OCI-LY7 (cell line): Measurements from ENCODE around the gene AIFM2. TPM values are rescaled to one million over a fixed set of nuclear protein-coding genes. Genes with fewer than 3 reads are reported as not detected.

ENCODE experiments used
- BruUV-seq: library from RNA; stranded (reverse); fragments of 400-500 nt; replicated peaks from 2 replicates; lab custom pipeline; 2021; lab: Mats Ljungman, UMichigan
- CTCF ChIA-PET: fragments of 300-600 bp; sonication (Branson Sonifier 250); formaldehyde crosslinking; loops from one replicate; lab custom pipeline; 2022; ENCODE audit warnings: antibody characterized with exemption; ENCODE audit not compliant: unreplicated experiment; lab: Charles Lee
- POLR2A ChIA-PET: fragments of 300-600 bp; sonication (Branson Sonifier 250); formaldehyde crosslinking; loops from one replicate; lab custom pipeline; 2022; ENCODE audit warnings: antibody characterized with exemption; lab: Charles Lee
- DNase-seq: peaks from one replicate; pipeline ENCODE4 v3.0.0-alpha.2; 2015; ENCODE audit warnings: low spot score
- H2AFZ ChIP-seq: fragments of 200-600 bp; sonication (generic), shearing (Covaris generic); 2 replicates; pipeline ENCODE4 v1.6.1; 2014; ENCODE audit warnings: mild to moderate bottlenecking, antibody characterized with exemption, low read length, moderate library complexity
- H3K27ac ChIP-seq: fragments of 200-600 bp; sonication (generic); 2 replicates; pipeline ENCODE4 v1.5.1; 2014; ENCODE audit warnings: mixed run types, low read depth, mild to moderate bottlenecking, moderate library complexity, low read length, inconsistent platforms; ENCODE audit not compliant: poor library complexity, severe bottlenecking
- H3K36me3 ChIP-seq: fragments of 200-600 bp; sonication (generic); 2 replicates; pipeline ENCODE4 v1.6.1; 2014; ENCODE audit warnings: mild to moderate bottlenecking, antibody characterized with exemption, low read length, moderate library complexity, mixed read lengths; ENCODE audit not compliant: insufficient read depth
- H3K4me1 ChIP-seq: fragments of 200-600 bp; sonication (generic); 2 replicates; pipeline ENCODE4 v1.5.1; 2014; ENCODE audit warnings: mild to moderate bottlenecking, low read length; ENCODE audit not compliant: insufficient read depth, poor library complexity, severe bottlenecking
- H3K4me2 ChIP-seq: fragments of 200-600 bp; sonication (generic); 2 replicates; pipeline ENCODE4 v1.6.1; 2014; ENCODE audit warnings: mild to moderate bottlenecking, low read length
- H3K4me3 ChIP-seq: fragments of 200-600 bp; sonication (generic); 2 replicates; pipeline ENCODE4 v1.5.1; 2014; ENCODE audit warnings: mild to moderate bottlenecking, low read depth, low read length; ENCODE audit not compliant: poor library complexity, severe bottlenecking
- H3K79me2 ChIP-seq: fragments of 200-600 bp; sonication (generic); 2 replicates; pipeline ENCODE4 v1.6.1; 2016; ENCODE audit warnings: low read depth, mild to moderate bottlenecking, low read length, moderate library complexity, mixed read lengths; ENCODE audit not compliant: insufficient read depth
- H3K9me2 ChIP-seq: fragments of 200-600 bp; sonication (generic); 2 replicates; pipeline ENCODE4 v1.6.1; 2016; ENCODE audit warnings: mild to moderate bottlenecking, low read length, mixed read lengths; ENCODE audit not compliant: insufficient read depth
- H3K9me3 ChIP-seq: fragments of 200-600 bp; sonication (generic); 2 replicates; pipeline ENCODE4 v1.6.1; 2014; ENCODE audit warnings: mild to moderate bottlenecking, mixed run types, low read length, mixed read lengths
- H4K20me1 ChIP-seq: fragments of 200-600 bp; sonication (generic); 2 replicates; pipeline ENCODE4 v1.6.1; 2014; ENCODE audit warnings: mild to moderate bottlenecking, antibody characterized with exemption, low read length, moderate library complexity, mixed read lengths; ENCODE audit not compliant: insufficient read depth
- EZH2phosphoT487 ChIP-seq: fragments of 200-600 bp; sonication (generic); IDR thresholded peaks from 2 replicates; pipeline ENCODE4 v1.6.1; 2018; ENCODE audit warnings: low read depth, borderline replicate concordance, mild to moderate bottlenecking, mixed run types, antibody characterized with exemption, low read length, moderate library complexity, mixed read lengths
- intact Hi-C: fragments of 100-400 bp; cut with micrococcal nuclease; formaldehyde crosslinking; loops from one replicate; pipeline ENCODE4 v1.10.0; 2022; ENCODE audit not compliant: unreplicated experiment
- total RNA-seq, 2 experiments: library from RNA; depleted of rRNA in 1 of 2; stranded (reverse); fragments of >200 nt in 1 of 2; shearing (Covaris generic) in 1 of 2; gene quantifications; 2 replicates each; pipeline ENCODE4 v1.2.3, GENCODE V29; 2014 to 2022
- TF ChIP-seq, protein P1 (sequence below): fragments of 200-600 bp; sonication (generic); conservative IDR thresholded peaks from 2 replicates; pipeline ENCODE4 v1.5.1; 2014; ENCODE audit warnings: mild to moderate bottlenecking, antibody characterized with exemption, low read length, moderate library complexity, mixed read lengths

AIFM2 gene
- total RNA-seq, 2 experiments from 2014 or later = 1.7 to 2.6 TPM

DNA sequence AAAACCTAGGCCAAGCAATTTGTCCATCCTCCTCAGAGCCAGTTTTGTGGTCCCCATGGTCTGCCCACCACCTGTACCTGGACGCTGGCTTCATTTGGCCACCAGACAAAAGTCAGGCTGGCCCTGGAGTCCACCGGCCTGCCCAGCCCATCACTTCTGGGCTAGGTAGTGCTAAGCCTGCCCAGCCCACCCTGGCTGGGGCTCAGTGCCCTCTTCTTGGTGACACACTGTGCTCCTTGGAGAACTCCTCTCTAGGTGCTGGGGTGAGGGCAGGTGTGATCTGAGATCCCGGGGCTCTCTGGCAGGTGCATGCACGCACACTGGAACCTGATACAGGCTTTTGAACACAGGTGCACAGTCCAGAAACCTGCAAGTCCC, 1.1 kb downstream of the AIFM2 start:
- CTCF ChIA-PET = no interaction called here

DNA sequence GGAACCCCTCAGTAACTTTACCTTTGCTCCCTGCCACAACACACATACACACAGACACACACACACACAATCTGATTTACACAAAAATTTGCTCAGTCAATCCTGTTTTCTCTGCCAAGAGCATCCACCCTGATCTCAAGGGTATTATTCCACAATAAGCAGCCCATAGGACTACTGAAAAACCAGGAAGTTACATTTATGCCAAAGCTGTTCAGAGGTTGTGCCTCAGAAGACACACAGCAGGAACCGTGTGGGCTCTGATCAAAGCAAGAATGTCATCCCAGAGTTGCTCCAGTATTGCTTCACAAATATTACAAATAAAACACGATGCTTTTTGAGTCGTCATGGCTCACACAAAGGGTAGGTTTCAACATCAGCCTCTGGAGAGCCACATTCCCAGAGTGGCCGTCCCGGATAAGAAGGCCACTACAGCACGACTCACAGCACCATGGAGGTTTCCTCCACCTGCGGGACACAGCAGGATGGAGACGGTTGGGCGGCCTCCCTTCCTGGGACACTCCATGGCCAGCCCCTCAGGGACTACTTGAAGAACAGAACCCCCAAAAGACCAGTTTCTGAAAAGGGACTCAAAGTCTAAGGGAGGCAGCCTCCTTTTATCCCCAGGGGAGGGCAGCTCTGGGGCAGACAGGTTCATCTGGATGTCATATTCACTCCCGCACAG, 1.6 kb downstream of the AIFM2 start:
- H3K9me3 ChIP-seq = no peaks in the 10 kb centered on the region
- intact Hi-C loops = no loop called here
- DNase-seq = no peak
- H3K4me3 ChIP-seq = no peak overlapping the region
- H3K79me2 ChIP-seq = no peaks in the 10 kb centered on the region
- H2AFZ ChIP-seq = no peak overlapping the region
- H3K27ac ChIP-seq = no peak overlapping the region
- POLR2A ChIA-PET = no interaction called here
- H3K4me1 ChIP-seq = no peaks in the 10 kb centered on the region
- TF ChIP-seq, protein P1, sequence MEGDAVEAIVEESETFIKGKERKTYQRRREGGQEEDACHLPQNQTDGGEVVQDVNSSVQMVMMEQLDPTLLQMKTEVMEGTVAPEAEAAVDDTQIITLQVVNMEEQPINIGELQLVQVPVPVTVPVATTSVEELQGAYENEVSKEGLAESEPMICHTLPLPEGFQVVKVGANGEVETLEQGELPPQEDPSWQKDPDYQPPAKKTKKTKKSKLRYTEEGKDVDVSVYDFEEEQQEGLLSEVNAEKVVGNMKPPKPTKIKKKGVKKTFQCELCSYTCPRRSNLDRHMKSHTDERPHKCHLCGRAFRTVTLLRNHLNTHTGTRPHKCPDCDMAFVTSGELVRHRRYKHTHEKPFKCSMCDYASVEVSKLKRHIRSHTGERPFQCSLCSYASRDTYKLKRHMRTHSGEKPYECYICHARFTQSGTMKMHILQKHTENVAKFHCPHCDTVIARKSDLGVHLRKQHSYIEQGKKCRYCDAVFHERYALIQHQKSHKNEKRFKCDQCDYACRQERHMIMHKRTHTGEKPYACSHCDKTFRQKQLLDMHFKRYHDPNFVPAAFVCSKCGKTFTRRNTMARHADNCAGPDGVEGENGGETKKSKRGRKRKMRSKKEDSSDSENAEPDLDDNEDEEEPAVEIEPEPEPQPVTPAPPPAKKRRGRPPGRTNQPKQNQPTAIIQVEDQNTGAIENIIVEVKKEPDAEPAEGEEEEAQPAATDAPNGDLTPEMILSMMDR = no peak
- TF ChIP-seq EZH2phosphoT487 = no peak
- no peaks in the 10 kb centered on the region for H4K20me1 ChIP-seq
- no peaks in the 10 kb centered on the region for H3K9me2 ChIP-seq
- CTCF ChIA-PET = no interaction called here
- BruUV-seq = no TSS peak
- peak overlapping the region; percentile 55; the same call in 1 of the 2 replicates for H3K4me2 ChIP-seq
- no peaks in the 10 kb centered on the region for H3K36me3 ChIP-seq

More for the DNA sequence above, 1.1 kb downstream of the AIFM2 start:
- Histone ChIP-seq H3K9me2 (no peaks in the 10 kb centered on the region), H3K4me3 (no peak overlapping the region), H3K9me3 (no peaks in the 10 kb centered on the region), H3K36me3 (no peaks in the 10 kb centered on the region), H3K4me2 (peak overlapping the region; percentile 55; the same call in 1 of the 2 replicates), H3K4me1 (no peaks in the 10 kb centered on the region), H4K20me1 (no peaks in the 10 kb centered on the region), H2AFZ (no peak overlapping the region), H3K27ac (no peak overlapping the region), H3K79me2 (no peaks in the 10 kb centered on the region)
- no TSS peak for BruUV-seq
- no peak for DNase-seq
- POLR2A ChIA-PET = no interaction called here
- TF ChIP-seq, protein P1 = no peak
- no peak for TF ChIP-seq EZH2phosphoT487
- intact Hi-C loops = no loop called here

DNA sequence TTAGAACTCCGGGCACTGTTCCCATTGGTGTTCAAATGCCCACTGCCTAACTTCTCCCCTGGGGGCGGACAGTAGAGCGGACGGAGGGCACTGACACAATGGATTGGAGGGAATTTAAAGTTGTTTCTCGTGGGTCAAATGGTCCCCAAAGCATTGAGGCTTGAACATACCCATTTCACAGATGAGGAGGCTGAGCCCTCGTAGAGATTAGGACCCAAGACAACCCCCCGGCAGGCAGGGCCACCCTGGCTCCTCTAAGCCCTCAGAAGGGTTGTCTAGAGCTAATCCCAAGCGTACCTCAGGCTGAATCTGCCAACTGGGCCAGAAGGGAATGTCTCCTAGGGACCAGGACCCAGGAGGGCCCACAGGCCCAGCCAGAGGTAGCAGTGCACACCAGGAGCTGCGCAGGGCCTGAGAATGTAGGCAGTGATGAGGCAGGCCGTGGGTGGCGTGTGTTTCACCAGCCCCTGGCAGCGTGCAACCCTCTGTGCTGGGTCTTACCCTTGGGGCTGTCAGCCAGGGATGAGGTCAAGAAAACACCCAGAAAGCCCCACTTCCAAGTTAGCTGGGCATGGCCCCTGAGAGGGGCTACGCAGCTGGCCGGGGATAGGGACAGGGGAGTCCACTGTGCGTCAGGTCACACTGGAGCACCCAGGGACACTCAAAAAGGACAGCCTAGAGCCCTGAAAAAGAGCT, 5.8 kb downstream of the AIFM2 start:
- no peak for TF ChIP-seq EZH2phosphoT487
- TF ChIP-seq, protein P1 = no peak
- no peaks in the 10 kb centered on the region for H3K9me2 ChIP-seq
- no peak overlapping the region for H3K4me2 ChIP-seq
- no peak overlapping the region for H3K27ac ChIP-seq
- no peaks in the 10 kb centered on the region for H3K9me3 ChIP-seq
- H3K79me2 ChIP-seq = no peaks in the 10 kb centered on the region
- no peaks in the 10 kb centered on the region for H4K20me1 ChIP-seq
- CTCF ChIA-PET = no interaction called here
- intact Hi-C loops = no loop called here
- BruUV-seq = no TSS peak
- no peak overlapping the region for H3K4me3 ChIP-seq
- H2AFZ ChIP-seq = no peak overlapping the region
- H3K4me1 ChIP-seq = no peaks in the 10 kb centered on the region
- POLR2A ChIA-PET = interaction anchor here (0.5 to 0.7 kb wide), 2 partner anchors 18 to 98 kb away, joined by 3 to 4 read pairs; no protein-coding TSS in a partner anchor
- H3K36me3 ChIP-seq = no peaks in the 10 kb centered on the region
- DNase-seq = no peak
